ENCODE measurements around the gene CD24.

DNA sequence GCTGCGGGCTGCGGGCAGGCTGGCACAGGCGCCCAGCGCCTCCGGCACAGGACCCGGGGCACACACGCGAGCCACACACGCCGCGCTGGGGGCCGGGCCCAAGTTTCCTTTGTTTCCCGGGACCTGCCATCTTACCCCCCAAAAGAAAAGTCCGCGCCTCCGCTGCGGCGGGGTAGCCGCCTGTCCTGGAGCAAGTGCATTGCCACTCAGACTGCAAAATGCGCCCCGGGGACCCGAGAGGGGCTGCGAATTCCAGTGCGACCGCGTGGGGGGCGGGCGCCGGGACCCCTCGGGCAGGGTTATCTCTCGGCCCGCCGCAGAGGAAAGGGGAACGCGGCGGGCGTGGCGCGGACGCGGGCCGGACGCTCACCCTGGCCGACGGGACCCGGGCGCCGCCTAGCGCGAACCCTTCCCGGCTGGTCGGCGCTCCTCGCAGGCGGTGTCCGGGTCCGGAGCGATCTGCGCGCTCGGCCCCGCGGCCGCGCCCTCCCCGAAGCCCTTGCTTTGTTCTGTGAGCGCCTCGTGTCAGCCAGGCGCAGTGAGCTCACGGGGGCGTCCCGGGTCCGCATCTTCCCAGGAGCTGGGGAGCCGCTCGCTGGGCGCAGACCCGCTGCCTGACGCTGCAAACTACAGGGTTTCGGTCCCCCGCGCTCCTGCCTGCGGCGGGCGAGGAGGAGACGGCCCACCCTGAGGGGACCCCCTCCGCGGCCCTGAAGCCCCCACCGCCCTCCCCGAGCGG is 639 bp upstream of the CD24 start:
- TF ChIP-seq CTCF (IDR thresholded peaks at IDR 0.05) (peak in 2 of 4 experiments; percentile 8 to 29), POLR2A (IDR thresholded peaks at IDR 0.05) (no peak)

All from uterus (tissue), 2 donors.